Pancreas (tissue), 10 donors: ENCODE results near the gene ARL13A. TPM values are rescaled to one million over a fixed set of nuclear protein-coding genes. Genes with fewer than 3 reads are reported as not detected.

ENCODE experiments used
- ATAC-seq, 4 donors: fragments of 200-7000 bp; cut with Tn5 transposase; one replicate each; pipeline versions ENCODE4 v1.8.0 to v1.9.1; 2020; ENCODE audit warnings: mild to moderate bottlenecking in 4 of 4, moderate library complexity in 4 of 4
- DNase-seq, 6 donors: peaks; one replicate each; pipeline ENCODE4 v3.0.0-alpha.2; 2020
- FAIRE-seq: peaks from 2 replicates; lab custom pipeline; 2012; peaks lifted over from hg19 to GRCh38; lab: Jason Lieb, UNC
- H3K27ac ChIP-seq, 4 donors: fragments of 200-600 bp; sonication (generic); 1 replicate in 3 of 4; 2 replicates in 1 of 4; pipeline versions ENCODE4 v1.5.0 to v1.8.0; 2020
- H3K27me3 ChIP-seq, 4 donors: fragments of 200-600 bp; one replicate each; pipeline ENCODE4 v1.8.0; 2021
- H3K36me3 ChIP-seq, 3 donors: fragments of 200-600 bp; sonication (generic) in 1 of 3; one replicate each; pipeline versions ENCODE4 v1.5.0 to v1.8.0; 2020 to 2021
- H3K4me1 ChIP-seq, 3 donors: fragments of 200-600 bp; one replicate each; pipeline ENCODE4 v1.8.0; 2021
- H3K4me3 ChIP-seq, 4 donors: fragments of 200-600 bp; sonication (generic) in 2 of 4; one replicate each; pipeline versions ENCODE4 v1.5.0 to v1.8.0; 2020 to 2021
- H3K9me3 ChIP-seq, 4 donors: fragments of 200-600 bp; one replicate each; pipeline ENCODE4 v1.8.0; 2021
- CTCF ChIP-seq, 4 donors: fragments of 200-600 bp; sonication (generic) in 3 of 4; IDR thresholded peaks; one replicate each; pipeline versions ENCODE4 v1.5.0 to v1.8.0; 2021; ENCODE audit warnings: antibody characterized with exemption in 4 of 4
- WGBS, 2 donors: extraction: QIAGEN DNeasy Blood & Tissue Kit; methylation state at CpG; one replicate each; pipeline ENCODE4 v1.1.7; 2013; 5-methylcytosine and 5-hydroxymethylcytosine counted together
- intact Hi-C, 3 donors: fragments of 100-400 bp; cut with DNase I; formaldehyde crosslinking; loops; one replicate each; pipeline versions ENCODE4 v1.11.1 to v1.14.2; 2022
- polyA plus RNA-seq, 2 donors: library from polyadenylated mRNA; stranded (reverse); fragments of 200-250 nt; gene quantifications; one replicate each; pipeline ENCODE4 v1.2.3, GENCODE V29; 2013
- total RNA-seq, 6 donors: library from RNA; stranded (reverse); fragmentation: NEBNext Ultra II Directional in 4 of 6; extraction: Animal tissue kit (Norgen Biotek cat#: 25700) in 4 of 6; gene quantifications; one replicate each; pipeline versions ENCODE4 v1.2.1 to v1.2.4, GENCODE V29; 2021 to 2023
- donor health status: healthy with polysubstance abuse.
- donor health status: DM: no; HTN: no; CAD: no; lungs with moderate emphysema.
- donor health status: DM: no; HTN: no; CAD: no.
- donor health status: control.
- donor health status: control.
- donor health status: Bipolar disorder and iron deficiency.
- donor health status: DM: yes; HTN: yes; CAD: no.
- donor health status: DM: no; HTN: no; CAD: no.
- donor health status: DM: no; HTN: no; CAD: no.
- donor health status: DM: yes; HTN: yes; CAD: no.

The ARL13A gene
- total and polyA plus RNA-seq, 8 donors = not detected

DNA sequence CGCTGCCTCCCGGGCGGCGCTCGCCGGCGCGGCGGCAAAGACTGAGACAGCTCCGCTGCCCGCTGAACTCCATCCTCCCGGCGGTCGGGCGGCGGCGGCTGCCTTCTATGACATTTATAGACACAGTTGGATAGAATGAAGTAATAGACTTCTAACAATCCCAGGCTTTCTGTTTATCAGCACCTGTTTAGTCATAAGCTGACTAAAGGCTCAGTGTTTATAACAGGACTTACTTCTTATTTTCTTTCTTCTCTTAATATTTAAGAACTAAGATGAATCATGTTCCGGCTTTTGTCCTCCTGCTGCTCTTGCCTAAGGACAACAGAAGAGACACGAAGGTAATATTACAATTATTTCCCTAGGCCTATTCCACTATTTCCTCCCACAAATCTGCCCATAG is 3.9 kb downstream of the ARL13A start:
- Histone ChIP-seq H3K27me3 (no peaks in the 10 kb centered on the region), H3K36me3 (no peaks in the 10 kb centered on the region), H3K27ac (no peak overlapping the region), H3K4me3 (no peak overlapping the region), H3K9me3 (no peaks in the 10 kb centered on the region), H3K4me1 (no peaks in the 10 kb centered on the region)
- DNase-seq (no peak), ATAC-seq (no peak), FAIRE-seq (no peak)
- TF ChIP-seq CTCF (IDR thresholded peaks at IDR 0.05) = no peak
- intact Hi-C loops = no loop called here
- WGBS, 2 donors = 95 to 99% methylated on average over 10 to 11 of the region's 19 CpGs

GRCh38 chrX:100975212-100975611 is 5.7 kb downstream of the ARL13A start:
- FAIRE-seq (no peak), ATAC-seq (no peak), DNase-seq (no peak)
- TF ChIP-seq CTCF (IDR thresholded peaks at IDR 0.05) = no peak
- intact Hi-C loops = no loop called here
- Histone ChIP-seq H3K27me3 (no peaks in the 10 kb centered on the region), H3K4me1 (no peaks in the 10 kb centered on the region), H3K27ac (no peak overlapping the region), H3K4me3 (no peak overlapping the region), H3K9me3 (no peaks in the 10 kb centered on the region), H3K36me3 (no peaks in the 10 kb centered on the region)
- WGBS, 2 donors = 92 to 99% methylated on average over 3 of the region's 3 CpGs

GRCh38 chrX:100976211-100976610 is 6.7 kb downstream of the ARL13A start:
- no peaks in the 10 kb centered on the region for H3K4me1 ChIP-seq
- 87 to 96% methylated on average over 1 of the region's 1 CpG for WGBS, 2 donors
- TF ChIP-seq CTCF (IDR thresholded peaks at IDR 0.05) = no peak

DNA sequence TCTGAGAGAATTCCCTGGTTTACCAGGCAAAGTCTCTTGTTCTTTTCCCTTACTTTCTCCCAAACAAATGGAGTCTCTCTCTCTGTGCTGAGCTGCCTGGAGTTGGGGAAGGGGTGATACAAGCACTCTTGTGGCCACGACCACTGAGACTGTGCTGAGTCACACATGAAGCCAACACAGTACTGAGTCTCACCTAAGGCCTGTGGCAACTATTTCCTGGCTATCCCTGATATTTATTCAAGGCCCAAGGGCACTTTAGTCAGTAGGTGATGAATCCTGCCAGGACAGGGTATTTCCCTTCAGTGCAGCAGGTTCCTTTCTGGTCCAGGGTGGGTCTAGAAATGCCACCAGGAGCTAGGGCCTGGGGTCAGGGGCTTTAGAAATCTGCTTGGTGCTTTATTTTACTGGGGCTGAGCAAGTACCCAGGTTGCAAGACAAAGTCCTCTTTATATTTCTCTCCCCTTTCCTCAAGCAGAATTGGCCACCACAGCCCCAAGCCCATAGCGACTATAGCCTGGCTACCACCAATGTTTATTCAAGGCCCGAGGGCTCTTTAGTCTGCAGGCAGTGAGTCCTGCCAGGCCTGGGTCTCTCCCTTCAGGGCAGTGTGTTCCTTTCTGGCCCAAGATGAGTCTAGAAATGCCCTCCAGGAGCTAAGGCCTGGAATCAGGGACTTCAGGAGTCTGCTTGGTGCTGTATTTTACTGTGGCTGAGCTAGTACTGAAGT is 10.5 kb downstream of the ARL13A start:
- ATAC-seq = no peak

More at GRCh38 chrX:100976211-100976610, 6.7 kb downstream of the ARL13A start:
- DNase-seq (no peak), ATAC-seq (no peak), FAIRE-seq (no peak)
- Histone ChIP-seq H3K27me3 (no peaks in the 10 kb centered on the region), H3K4me3 (no peak overlapping the region), H3K9me3 (no peaks in the 10 kb centered on the region), H3K27ac (no peak overlapping the region), H3K36me3 (no peaks in the 10 kb centered on the region)
- intact Hi-C loops = no loop called here

More for the DNA sequence above, 10.5 kb downstream of the ARL13A start:
- intact Hi-C loops = no loop called here
- Histone ChIP-seq H3K9me3 (no peaks in the 10 kb centered on the region), H3K4me1 (no peaks in the 10 kb centered on the region), H3K27me3 (no peaks in the 10 kb centered on the region), H3K4me3 (no peak overlapping the region), H3K36me3 (no peaks in the 10 kb centered on the region), H3K27ac (no peak overlapping the region)
- no peak for DNase-seq
- TF ChIP-seq CTCF (IDR thresholded peaks at IDR 0.05) = no peak
- 82 to 85% methylated on average over 3 of the region's 3 CpGs for WGBS, 2 donors
- no peak for FAIRE-seq
